HG03064 (cell line): Measurements from ENCODE around the gene MBD5.

Experiments used
- ATAC-seq: cut with Tn5 transposase; IDR thresholded peaks from one replicate; pipeline ENCODE4 v1.9.1; 2021; ENCODE audit warnings: low read depth; ENCODE audit not compliant: unreplicated experiment

Gene MBD5

DNA sequence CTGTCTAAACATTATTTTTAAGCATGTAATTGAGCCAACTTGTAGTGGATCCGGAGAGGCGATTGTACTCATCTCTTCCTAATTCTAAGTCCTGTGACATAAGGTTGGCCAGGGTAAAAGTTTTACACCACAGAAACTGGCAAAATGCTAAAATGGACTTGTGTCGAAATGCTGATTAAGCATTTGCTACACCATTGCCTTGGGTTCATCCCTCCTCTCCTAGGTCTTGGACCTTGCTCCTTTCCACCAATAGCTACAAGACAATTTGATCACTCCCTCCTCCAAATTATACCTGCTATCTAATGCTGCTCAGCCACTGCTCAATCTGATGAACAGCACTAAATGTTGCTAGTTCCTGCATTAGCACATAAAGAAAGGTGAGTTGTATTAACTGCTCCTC, 491.0 kb downstream of the MBD5 start:
- ATAC-seq: no peak

DNA sequence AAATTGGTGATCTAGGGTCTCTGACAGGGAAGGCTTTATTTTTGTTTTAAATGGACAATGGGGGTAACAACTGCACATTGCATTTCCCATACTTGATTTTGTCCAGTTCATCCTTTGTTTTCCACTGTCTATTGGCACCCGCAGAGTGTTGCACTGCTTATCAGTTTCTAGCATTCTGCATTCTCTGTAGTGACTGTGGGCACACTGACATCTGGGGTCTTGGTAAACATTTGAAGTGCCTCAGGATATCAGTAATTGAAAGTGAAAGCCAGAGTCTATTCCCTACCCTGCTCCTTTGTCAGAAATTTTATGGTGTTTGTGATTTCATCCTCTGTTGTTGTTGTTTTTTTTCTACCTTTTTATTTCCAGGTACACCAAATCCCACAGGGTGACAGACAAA, 491.6 kb downstream of the MBD5 start:
- no peak for ATAC-seq

DNA sequence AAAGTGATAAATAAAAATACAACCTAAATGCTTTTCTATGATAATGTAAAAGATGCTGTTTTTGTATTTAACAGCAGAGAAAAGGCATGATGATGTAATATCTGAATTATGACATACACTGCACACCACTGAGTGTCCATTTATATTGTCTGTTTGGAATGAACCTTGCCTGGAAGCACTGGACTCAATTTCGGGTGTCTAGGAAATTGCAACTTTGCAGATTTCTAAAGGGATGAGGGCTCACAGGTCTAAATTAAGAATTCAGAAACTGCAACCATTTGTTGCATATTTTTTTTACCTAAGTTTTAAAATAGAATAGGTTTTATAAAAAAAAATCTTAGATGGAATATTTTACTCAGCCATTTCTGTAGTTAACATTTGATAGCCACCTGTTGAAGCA, 492.5 kb downstream of the MBD5 start:
- ATAC-seq: no peak

DNA sequence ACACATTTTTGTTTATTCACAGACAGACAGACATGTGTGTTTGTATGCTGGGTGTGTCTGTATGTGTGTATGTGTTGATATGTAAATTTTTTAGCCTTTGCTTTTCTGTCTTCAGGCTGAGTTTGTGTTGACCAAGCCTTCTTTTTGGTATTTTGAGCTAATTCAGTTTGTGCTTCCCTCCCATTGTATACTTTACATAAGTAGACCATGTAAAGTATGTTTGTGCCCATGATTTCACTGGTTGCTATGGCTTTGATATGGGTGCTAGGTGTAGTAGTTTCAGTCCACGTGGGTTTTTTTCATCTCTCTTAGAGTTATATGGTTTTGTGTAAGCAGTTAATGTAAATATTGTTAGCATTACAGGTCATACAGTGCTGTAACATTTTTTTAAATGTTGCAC, 494.2 kb downstream of the MBD5 start:
- ATAC-seq: no peak

DNA sequence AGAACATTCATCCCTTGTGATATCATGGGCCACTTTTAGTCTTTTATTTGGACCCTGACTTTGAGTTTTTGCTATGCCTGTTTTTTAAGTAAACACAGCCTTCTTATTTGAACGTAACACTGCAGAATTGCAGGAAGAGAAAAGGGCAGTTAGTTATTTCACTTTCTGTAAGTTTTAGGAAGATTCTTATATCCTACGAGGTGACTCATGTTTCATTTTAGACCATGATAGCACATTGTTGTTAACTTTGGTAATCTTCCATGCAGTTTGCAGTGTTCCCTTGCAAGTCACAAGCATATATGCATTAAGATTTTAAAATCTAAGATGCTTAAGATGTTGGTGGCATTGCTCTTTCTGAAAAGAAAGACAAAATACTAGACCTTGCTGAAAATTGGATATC, 495.1 kb downstream of the MBD5 start:
- no peak for ATAC-seq

DNA sequence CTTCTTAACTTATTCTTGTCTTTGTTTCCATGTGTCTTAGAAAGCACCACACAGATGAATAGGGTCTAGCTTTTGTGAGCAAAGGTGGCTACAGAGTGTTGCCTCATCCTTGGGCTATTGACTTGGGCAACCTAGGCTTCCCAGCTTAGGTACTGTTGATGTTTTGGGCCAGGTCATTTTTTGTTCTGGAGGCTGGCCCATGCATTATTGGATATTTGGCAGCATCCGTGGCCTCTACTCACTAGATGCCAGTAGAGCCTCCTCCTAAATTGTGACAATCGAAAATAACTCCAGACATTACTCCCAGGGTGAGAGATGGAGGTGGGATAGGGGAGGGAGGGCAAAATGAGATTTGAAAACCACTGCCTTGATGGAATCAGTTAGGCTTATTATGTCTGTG, 496.4 kb downstream of the MBD5 start:
- no peak for ATAC-seq

DNA sequence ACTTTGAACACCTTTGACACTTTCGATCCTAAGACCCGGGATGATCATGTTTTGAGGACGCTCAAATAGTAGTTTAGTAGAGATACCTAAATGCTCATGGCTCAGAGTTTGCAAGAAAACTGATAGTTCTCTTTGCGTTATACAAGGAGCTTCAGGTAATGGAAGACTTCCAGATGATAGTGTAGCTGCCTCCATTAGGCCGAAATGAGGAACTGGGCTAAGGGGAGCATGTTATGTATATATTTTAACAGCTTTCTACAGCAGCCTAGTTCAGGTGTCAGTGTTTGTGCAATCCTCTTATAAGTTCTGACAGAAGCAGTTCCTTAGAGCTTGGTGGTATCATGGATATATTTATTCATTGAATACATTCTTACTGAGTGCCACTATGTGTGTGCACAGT, 496.9 kb downstream of the MBD5 start:
- ATAC-seq: no peak

DNA sequence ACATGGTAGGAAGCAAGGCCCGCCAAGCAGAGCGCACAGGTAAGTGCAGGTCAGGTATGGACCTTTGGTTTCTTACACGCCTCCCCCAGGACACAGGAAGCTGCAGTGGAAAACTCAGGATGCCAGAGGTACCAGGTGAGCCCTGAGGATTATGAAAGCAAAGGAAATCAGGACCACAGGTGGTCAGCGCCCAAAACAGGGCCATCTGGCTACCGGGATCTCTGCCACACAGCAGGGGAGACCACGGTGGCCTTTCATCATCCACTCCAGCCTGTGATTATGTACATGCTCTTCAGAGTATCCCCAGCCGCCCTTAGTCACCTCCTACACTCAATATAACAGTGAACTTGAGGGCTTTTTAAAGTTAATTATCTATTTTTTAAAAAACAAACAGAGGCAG, 498.1 kb downstream of the MBD5 start:
- no peak for ATAC-seq

DNA sequence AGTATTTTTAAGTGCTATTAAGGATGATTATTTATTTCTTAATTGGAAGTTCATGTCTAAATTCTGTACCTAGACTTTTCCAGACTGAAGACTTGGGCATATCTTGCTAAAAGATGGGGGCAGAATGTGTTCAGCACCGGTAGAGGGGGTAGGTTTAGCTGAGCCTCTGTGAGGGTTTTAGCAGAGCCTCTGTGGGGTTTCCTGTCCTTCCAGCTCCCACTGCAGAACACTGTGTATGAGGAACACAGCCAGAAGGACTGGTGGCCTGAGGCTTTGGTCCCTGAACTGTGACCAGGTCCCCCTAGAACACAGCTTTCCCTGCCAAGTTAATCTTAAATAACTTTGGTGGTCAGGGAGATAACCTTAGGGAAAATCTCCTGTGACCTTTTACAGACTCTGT, 500.3 kb downstream of the MBD5 start:
- no peak for ATAC-seq

DNA sequence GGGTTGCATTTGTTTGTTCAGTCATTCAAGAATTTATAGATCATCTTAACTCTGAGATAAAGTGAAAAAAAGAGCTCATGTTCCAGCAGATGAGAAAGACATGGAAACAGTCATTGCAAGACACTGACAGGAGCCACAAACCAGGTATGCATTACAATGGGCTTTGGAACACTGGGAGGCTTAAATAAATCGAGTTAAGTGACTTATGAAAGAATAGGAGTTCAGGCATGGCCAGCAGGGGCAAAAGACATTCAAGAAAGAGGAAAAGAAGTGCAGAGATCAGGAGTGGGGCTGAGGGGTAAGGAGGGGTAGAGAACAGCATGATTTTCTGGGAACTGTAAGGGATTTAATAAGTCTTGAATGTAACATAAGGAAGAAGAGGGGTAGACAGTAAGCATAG, 502.4 kb downstream of the MBD5 start:
- no peak for ATAC-seq

DNA sequence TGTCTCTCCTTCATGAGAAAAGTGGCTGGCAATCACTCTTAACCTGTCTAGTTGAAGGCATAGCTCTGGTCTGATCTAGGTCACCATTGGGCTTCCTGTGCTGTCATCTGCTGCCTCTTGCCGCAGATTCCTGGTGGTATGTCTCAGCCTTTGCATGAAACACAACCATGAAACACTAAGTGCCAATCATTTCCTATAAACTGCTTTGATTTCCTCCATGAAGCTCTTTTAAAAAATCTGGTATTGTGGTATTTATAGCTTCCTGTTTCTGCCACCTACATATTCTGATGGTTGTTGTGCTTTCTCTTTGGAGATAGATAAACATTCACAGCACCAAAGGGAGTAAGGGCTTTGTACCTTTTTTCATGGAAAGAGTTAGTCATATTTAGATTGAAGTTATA, 503.6 kb downstream of the MBD5 start:
- ATAC-seq: no peak

DNA sequence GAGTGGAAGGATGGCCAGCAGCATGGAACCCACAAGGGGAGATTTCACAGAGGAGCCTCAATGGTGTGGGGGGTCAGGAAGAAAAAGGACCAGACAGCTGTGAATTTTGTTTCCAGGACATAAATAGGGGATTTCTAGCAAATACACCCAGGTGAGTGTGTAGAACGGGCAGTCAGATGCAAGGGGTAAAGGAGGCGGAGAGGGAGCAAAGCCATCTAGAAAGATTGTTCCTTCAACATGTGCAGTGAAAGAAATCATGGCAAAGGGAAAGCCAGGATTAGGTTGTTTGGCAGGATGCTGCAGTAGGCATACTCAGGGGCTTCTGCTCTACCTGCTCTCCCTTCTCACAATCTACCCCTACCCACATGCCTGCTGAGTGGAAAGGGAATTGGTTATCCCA, 504.2 kb downstream of the MBD5 start:
- no peak for ATAC-seq

DNA sequence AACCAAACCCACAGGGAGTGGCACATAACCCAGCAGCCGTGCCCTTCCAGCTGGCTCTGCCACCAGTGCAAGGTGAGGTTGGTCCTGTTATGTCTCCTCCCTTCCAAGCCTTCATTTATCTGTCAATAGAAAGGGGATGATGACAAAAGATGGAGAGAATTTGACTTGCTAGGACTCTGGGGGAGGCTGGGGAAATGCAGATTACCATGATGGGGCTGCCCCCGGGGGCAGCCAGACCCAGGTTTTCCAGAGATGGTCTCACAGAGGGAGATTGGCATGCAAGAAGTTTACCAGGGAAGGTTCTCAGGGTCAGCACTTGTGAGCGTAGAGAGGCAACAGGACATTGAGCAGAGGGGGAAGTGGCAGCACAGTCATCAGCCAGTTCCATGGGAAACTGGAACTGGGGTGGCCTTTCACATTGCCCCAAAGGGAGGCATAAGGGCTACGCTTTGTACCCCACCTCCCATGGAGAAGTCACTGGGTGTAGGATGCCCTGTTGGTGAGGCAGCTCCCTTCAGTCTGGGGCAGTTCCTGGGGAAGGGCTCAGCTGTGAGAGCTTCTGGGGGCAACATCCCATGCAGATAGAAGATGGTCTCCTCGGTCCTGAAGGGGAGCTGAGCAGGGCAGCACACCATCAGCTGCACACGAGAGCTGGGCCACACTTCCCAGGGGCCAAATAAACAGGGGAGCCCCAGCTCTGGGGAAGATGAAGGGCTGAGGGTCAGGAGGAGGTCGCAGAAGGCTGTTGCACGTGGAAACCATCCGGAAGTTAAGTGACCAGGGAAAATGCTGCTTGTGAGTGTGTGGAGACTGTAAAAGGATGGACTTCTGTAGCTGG, 505.8 kb downstream of the MBD5 start:
- no peak for ATAC-seq

DNA sequence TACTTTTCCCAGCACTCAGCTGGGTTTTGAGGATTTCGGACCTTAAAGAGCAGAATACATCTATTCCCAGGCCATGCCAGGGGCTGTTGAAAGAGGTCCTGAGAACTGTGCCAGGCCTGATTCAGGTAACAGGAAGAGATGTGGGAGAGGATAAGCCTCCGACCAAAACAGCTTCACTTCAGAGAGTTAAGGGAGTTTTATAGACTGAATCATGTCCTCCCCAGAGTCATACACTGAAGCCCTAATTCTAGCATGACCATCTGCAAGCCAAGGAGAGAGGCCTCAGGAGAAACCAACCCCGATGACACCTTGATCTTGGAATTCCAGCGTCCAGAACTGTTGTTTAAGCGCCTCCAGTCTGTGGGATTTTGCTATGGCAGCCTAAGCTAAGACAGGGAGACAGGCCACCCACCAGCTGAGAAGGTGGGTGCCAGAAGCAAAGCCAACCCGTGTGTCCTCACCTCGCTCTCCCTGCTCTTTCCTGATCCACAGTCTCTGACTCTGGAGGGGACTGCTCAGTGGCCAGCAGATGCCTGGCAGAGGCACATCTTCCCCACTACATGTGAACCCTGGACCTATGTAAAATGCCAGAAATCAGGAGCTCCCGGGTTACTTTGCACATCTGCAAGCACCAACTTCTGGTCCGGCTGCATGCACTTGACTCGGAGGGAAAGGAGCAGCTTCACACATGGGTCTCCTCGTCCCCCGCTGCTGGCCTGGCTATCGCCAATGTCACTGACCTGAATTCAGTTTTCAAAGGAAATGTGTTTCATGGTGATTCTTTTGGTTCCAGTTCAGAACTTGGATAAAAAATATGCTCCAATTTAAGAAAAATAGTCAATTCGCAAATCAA, 506.8 kb downstream of the MBD5 start:
- no peak for ATAC-seq

DNA sequence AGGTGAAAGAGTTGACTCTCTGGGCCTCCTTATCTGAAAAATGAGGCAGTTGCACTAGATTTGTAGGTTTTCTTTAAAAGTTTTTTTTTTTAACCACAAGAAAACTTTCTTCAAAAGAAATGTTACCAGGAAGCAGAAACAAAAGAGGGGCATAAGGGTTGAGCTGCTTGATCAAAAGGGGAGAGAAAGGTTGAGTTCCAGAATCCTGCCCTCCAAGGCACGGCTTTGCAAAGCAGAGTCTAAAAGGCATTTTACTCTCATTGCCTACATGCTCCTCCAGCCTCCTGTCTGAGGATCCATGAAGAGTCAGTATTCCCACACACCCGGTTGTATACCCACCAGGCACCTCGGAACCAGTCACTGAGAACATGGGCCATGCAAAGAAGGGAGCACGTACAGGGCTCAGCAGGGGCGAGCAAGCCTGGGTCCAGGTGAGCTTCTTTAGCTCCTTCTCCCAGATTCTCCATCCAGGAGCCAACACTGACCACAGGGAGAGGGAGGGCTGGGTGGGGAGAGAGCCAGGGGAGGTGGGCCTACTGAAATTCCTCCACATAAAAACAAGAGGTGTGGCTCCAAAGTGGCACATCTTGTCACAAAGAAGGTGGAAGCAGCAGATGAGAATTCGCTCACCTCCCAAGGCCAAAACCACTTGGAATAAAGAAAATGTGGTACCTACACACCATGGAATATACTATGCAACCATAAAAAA, 507.6 kb downstream of the MBD5 start:
- no peak for ATAC-seq

DNA sequence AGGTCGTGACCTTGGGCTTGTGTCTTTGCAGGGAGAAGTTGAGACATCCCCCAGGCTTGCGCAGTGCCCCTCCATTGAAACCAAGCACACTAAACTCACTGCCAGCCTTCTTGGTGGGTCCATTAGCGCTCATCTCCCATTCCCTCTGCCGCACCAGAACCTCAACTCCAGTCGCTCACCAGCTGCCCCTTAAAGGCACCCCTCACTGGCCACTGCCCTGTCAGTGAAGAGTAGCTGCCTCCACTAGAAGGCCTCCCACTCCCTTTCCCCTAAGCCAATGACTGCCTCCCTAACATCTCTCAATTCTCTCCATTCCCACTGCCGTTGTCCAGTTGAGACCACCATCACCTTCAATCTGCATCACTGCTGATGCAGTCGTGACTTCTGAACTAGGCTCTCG, 508.9 kb downstream of the MBD5 start:
- ATAC-seq: no peak

DNA sequence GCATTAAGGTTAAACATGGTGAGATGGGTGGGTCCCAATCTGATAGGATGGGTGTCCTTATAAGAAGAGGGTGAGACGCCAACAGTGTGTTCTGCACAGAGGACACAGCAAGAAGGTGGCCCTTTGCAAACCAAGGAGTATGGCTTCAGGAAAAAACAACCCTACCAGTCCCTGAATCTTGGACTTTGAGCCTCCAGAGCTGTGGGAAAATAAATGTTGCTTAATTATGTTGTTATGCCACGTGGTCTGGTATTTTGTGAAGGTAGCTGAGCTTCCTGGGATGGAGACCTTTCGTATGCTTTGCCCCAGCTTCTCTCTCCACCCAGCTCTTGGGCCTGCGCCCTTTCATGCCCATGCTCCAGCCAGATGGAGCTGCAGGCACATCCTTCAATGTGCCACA, 509.5 kb downstream of the MBD5 start:
- ATAC-seq: no peak

DNA sequence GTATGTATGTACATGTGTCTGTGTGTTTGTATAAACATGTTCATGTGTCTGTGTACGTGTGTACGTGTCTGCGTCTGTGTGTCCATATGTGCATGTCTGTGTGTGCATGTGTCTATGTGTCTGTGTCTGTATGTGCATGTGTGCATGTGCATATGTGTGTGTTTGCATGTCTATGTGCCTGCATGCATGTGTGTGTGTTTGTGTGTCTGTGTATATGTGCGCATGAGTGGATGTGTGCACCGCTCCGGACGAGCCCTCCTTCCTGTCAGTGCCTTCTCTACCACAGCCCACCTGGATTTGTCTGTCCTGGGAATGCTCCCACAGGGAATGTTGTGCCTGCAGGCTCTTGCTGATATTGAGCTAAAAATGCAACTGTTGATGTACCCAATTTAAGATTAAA, 510.3 kb downstream of the MBD5 start:
- ATAC-seq: no peak

DNA sequence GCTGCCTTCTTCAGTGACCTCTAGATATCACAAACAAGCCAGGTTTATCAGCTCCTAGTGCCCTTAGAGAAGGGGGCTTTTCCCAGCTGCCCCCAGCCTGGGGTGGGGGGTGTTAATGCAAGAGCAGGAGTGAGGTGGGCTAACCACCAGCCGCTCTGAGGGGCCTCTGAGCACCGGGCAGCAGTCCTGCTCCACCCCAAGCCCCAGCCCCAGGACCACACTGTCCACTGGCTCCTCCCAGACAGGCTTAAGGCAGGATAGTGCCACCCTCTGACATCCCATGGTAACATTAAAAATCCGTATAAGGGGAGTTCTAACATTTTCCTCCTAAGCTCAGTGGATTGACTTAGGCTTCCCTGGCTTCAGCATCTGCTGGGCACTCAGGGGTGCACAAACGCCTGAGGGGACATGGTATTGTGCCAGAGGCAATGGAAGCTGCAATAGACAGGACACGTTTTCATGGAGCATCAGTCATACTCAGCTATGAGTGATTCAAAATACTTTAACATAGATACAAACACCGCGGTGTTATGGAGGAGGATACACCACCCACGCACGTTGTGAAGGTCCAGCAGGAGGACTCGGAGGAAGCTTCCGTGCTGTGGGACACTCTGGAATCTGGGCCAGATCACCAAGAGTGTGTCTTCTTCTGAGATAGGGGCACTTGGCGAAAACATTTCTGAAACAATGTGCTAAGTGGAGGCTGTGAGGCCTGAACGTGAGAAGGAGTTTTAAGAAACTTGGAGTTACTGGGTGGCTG, 511.0 kb downstream of the MBD5 start:
- no peak for ATAC-seq

DNA sequence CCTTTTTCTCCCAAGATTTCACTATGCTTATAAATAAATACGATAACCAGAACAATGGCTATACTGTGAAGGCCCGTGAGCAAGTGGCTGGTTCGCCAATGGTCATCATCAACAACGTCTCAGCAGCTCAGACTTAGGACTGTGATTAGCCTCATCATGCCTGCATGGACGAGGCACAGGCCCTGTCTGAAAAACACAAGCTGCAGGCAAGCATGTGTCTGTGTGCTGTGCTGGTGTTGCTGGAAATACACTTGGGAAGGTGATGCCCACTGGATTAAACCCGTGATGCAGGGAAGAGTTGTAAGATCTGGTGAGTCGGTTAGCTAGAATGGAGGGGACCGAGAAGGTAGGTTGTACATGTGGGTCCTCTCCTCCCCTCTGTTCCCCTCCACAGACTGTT, 512.1 kb downstream of the MBD5 start:
- no peak for ATAC-seq

DNA sequence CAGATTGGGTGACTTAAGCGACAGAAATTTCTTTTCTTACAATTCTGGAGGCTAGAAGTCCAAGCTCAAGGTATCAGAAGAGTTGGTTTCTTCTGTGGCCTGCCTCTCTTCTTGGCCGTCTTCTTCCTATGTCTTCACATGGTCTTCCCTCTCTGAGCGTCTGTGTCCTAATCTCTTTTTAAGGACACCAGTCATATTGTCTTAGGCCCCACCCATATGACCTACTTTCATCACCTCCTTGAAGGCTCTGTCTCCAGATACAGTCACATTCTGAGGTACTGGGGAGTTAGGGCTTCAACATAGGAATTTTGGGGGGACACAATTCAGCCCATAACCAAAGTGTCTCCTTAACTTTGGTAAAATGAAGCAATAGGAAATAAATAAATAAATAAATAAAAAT, 512.8 kb downstream of the MBD5 start:
- no peak for ATAC-seq
